K562 (cell line): ENCODE measurements around the gene EMC9. TPM values are rescaled to one million over a fixed set of nuclear protein-coding genes. Genes with fewer than 3 reads are reported as not detected.
A peak's percentile ranks its signal among the peaks of the same experiment; 100 is the strongest.

Source experiments
- CBX2 ChIP-seq: fragments of 200-600 bp; sonication (generic); IDR thresholded peaks from one replicate; pipeline ENCODE4 v1.6.1; 2012; ENCODE audit warnings: mild to moderate bottlenecking, low read length, inconsistent platforms; ENCODE audit not compliant: insufficient read depth, poor library complexity, severe bottlenecking
- ELF2 ChIP-seq: fragments of 250-450 bp; sonication (Bioruptor Pico); IDR thresholded peaks from 2 replicates; pipeline ENCODE4 v1.5.0; 2021; ENCODE audit warnings: mild to moderate bottlenecking
- ILF3 ChIP-seq: fragments of 450-650 bp; IDR thresholded peaks from 2 replicates; pipeline ENCODE4 v1.6.1; 2018; ENCODE audit warnings: antibody characterized with exemption, mild to moderate bottlenecking, moderate library complexity, borderline replicate concordance
- KLF13 ChIP-seq: fragments of 450-650 bp; IDR thresholded peaks from 2 replicates; pipeline ENCODE4 v1.6.1; 2016; ENCODE audit warnings: missing genetic modification characterization, low read depth, mild to moderate bottlenecking, missing compliant biosample characterization, moderate library complexity, borderline replicate concordance
- NONO ChIP-seq, 2 experiments: fragments of 200-400 bp in 1 of 2; fragments of 450-650 bp in 1 of 2; formaldehyde crosslinking in 1 of 2; IDR thresholded peaks; 2 replicates each; pipeline ENCODE4 v1.6.1; 2017; ENCODE audit warnings: low read depth in 2 of 2, mild to moderate bottlenecking in 2 of 2, moderate library complexity in 2 of 2, low read length in 1 of 2
- NR2C1 ChIP-seq, 2 experiments: fragments of 450-650 bp; IDR thresholded peaks; 2 replicates each; pipeline ENCODE4 v1.6.1; 2017; ENCODE audit warnings: mild to moderate bottlenecking in 2 of 2, antibody characterized with exemption in 1 of 2, inconsistent platforms in 1 of 2, missing compliant biosample characterization in 1 of 2, missing genetic modification characterization in 1 of 2
- PHF8 ChIP-seq: fragments of 200-600 bp; sonication (generic); IDR thresholded peaks from 2 replicates; pipeline ENCODE4 v1.6.1; 2012; ENCODE audit warnings: mixed run types, mild to moderate bottlenecking, inconsistent platforms, low read length, moderate library complexity, borderline replicate concordance
- RBM34 ChIP-seq: fragments of 200-400 bp; formaldehyde crosslinking; IDR thresholded peaks from 2 replicates; pipeline ENCODE4 v1.6.1; 2018; ENCODE audit warnings: low read length, borderline replicate concordance; ENCODE audit not compliant: insufficient read depth
- SAP30 ChIP-seq: fragments of 200-600 bp; sonication (generic); IDR thresholded peaks from 2 replicates; pipeline ENCODE4 v1.6.1; 2012; ENCODE audit warnings: borderline replicate concordance, low read depth, mild to moderate bottlenecking, moderate library complexity, low read length, control low read depth, inconsistent platforms; ENCODE audit not compliant: insufficient read depth, poor library complexity, severe bottlenecking
- SMARCA4 ChIP-seq: fragments of 450-650 bp; IDR thresholded peaks from 2 replicates; pipeline ENCODE4 v1.6.1; 2016
- TAL1 ChIP-seq: fragments of 450-650 bp; IDR thresholded peaks from 2 replicates; pipeline ENCODE4 v1.6.1; 2016; ENCODE audit warnings: mild to moderate bottlenecking
- TARDBP ChIP-seq: fragments of 450-650 bp; IDR thresholded peaks from 2 replicates; pipeline ENCODE4 v1.6.1; 2016
- TFAM ChIP-seq: fragments of 250-450 bp; sonication (Bioruptor Pico); conservative IDR thresholded peaks from 2 replicates; pipeline ENCODE4 v1.5.0; 2021; ENCODE audit warnings: mild to moderate bottlenecking, moderate library complexity
- XRCC4 ChIP-seq: IDR thresholded peaks from one replicate; pipeline ENCODE4 v1.6.1; 2011; ENCODE audit not compliant: insufficient read depth, insufficient read length; ENCODE audit errors: extremely low read depth
- ZNF165 ChIP-seq: fragments of 250-450 bp; sonication (Bioruptor Pico); IDR thresholded peaks from 2 replicates; pipeline ENCODE4 v1.4.0; 2020; ENCODE audit warnings: borderline replicate concordance
- ZNF175 ChIP-seq: fragments of 200-800 bp; sonication (Bioruptor generic); IDR thresholded peaks from 2 replicates; pipeline ENCODE4 v1.6.1; 2016; ENCODE audit warnings: low read depth, mild to moderate bottlenecking, missing genetic modification characterization, missing compliant biosample characterization
- ZNF695 ChIP-seq: fragments of 450-650 bp; formaldehyde crosslinking; IDR thresholded peaks from 2 replicates; pipeline ENCODE4 v1.4.0; 2020; ENCODE audit warnings: mild to moderate bottlenecking, moderate library complexity
- polyA plus RNA-seq, 8 experiments: library from polyadenylated mRNA; depleted of rRNA in 4 of 8; stranded (reverse) in 5 of 8; unstranded in 3 of 8; fragments of >200 nt; fragmentation: Nextera tagmentation in 2 of 8; fragmentation: Illumina TruSeq in 1 of 8; extraction: Ambion mirVana in 2 of 8; extraction: Trizol in 1 of 8; gene quantifications; 2 replicates each; pipeline versions ENCODE4 v1.2.1 to v1.2.3, GENCODE V29; 2011 to 2014; ENCODE audit warnings: inconsistent platforms in 1 of 8, missing spikeins in 1 of 8
- total RNA-seq, 7 experiments: library from RNA; depleted of rRNA in 6 of 7; stranded (reverse); fragments of >200 nt in 6 of 7; fragmentation: Illumina TruSeq in 2 of 7; extraction: Trizol in 2 of 7; gene quantifications; 2 replicates each; pipeline versions ENCODE4 v1.2.1 to v1.2.3, GENCODE V29; 2011 to 2021; ENCODE audit warnings: low replicate concordance in 1 of 7
- TF ChIP-seq, protein P1 (sequence below), 2 experiments: fragments of 450-650 bp in 1 of 2; sonication (generic) in 1 of 2; formaldehyde crosslinking; conservative IDR thresholded peaks; 2 replicates each; pipeline versions ENCODE4 v1.4.0 to v1.8.1; 2020 to 2022; ENCODE audit warnings: mild to moderate bottlenecking in 1 of 2, missing genetic modification reagents in 1 of 2
- TF ChIP-seq, protein P2 (sequence below): sonication (generic); formaldehyde crosslinking; IDR thresholded peaks from 2 replicates; pipeline ENCODE4 v1.9.0; 2022; ENCODE audit warnings: mild to moderate bottlenecking, missing genetic modification reagents
- TF ChIP-seq, protein P3 (sequence below): fragments of 450-650 bp; IDR thresholded peaks from 2 replicates; pipeline ENCODE4 v1.7.1; 2018; ENCODE audit warnings: mild to moderate bottlenecking, low read depth; ENCODE audit not compliant: partially characterized antibody
- TF ChIP-seq, protein P4 (sequence below): fragments of 250-450 bp; sonication (Bioruptor Pico); IDR thresholded peaks from 2 replicates; pipeline ENCODE4 v1.8.0; 2021; ENCODE audit warnings: borderline replicate concordance, mild to moderate bottlenecking, moderate library complexity; ENCODE audit not compliant: poor library complexity, severe bottlenecking
- TF ChIP-seq, protein P5 (sequence below): sonication (generic); formaldehyde crosslinking; IDR thresholded peaks from 2 replicates; pipeline ENCODE4 v1.8.0; 2022; ENCODE audit warnings: missing genetic modification reagents, mild to moderate bottlenecking, borderline replicate concordance

EMC9 gene
- total and polyA plus RNA-seq, 9 of the 15 experiments (the other 6 are each of a cell fraction or from before 2014, with no cell fraction given), result 3.1 to 13.2 (median 7.8) TPM

DNA sequence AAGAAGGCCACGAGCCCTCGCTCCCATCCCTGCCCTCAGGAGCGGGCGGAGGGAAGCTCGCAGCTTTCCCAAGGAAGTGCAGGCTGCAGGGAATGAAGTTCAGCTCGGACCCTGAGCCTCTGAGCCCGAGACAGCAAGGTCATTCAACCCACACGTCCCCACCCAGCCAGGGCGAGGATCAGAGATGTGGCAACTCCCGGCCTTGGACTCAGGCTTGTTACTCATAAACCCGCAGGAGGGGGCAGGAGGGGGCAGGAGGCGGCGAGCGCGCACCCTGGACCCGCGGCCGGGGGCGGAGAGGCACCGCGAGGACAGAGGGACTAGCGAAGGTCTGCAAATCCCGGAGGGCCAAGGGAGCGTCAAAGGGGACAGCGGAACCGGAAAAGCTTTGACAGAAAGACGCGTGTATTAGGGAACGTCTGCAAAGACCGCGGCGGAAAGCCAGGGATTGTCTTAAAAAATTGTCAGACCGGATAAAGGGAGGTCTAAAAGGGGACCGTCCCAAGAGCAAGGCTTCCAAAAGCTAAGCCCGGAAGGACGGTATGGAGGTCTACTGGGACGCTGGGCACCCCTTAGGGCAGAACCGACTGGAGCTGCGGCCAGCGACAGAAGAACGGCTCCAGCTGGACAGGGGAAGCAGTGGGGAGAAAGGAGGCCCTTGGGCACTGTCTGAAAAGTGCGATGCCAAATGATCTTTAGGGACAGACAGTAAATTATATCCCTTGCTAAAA lies 27.4 kb downstream of the EMC9 start (continued):
- TF ChIP-seq SAP30 (no peak), TFAM (no peak), ELF2 (CRISPR knock-in tag) (no peak), NR2C1 (IDR thresholded peaks at IDR 0.05) (no peak), NR2C1 (tag; IDR thresholded peaks at IDR 0.05) (no peak), ILF3 (no peak), TAL1 (no peak), PHF8 (peak; percentile 75), TARDBP (no peak), KLF13 (tag) (no peak), SMARCA4 (no peak; the same call in 1 of the 2 replicates), RBM34 (no peak), ZNF175 (no peak), CBX2 (no peak), XRCC4 (no peak), ZNF695 (CRISPR knock-in tag) (no peak), NONO (IDR thresholded peaks at IDR 0.05; ENCODE audit: low read depth in 2 of 2, low read length in 1 of 2) (no peak), ZNF165 (CRISPR knock-in tag) (no peak)
- TF ChIP-seq, protein P1, sequence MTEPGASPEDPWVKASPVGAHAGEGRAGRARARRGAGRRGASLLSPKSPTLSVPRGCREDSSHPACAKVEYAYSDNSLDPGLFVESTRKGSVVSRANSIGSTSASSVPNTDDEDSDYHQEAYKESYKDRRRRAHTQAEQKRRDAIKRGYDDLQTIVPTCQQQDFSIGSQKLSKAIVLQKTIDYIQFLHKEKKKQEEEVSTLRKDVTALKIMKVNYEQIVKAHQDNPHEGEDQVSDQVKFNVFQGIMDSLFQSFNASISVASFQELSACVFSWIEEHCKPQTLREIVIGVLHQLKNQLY (CRISPR knock-in tag; conservative IDR thresholded peaks at IDR 0.05), result no peak
- TF ChIP-seq, protein P2, sequence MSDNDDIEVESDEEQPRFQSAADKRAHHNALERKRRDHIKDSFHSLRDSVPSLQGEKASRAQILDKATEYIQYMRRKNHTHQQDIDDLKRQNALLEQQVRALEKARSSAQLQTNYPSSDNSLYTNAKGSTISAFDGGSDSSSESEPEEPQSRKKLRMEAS, result peak; percentile 44
- TF ChIP-seq, protein P3, sequence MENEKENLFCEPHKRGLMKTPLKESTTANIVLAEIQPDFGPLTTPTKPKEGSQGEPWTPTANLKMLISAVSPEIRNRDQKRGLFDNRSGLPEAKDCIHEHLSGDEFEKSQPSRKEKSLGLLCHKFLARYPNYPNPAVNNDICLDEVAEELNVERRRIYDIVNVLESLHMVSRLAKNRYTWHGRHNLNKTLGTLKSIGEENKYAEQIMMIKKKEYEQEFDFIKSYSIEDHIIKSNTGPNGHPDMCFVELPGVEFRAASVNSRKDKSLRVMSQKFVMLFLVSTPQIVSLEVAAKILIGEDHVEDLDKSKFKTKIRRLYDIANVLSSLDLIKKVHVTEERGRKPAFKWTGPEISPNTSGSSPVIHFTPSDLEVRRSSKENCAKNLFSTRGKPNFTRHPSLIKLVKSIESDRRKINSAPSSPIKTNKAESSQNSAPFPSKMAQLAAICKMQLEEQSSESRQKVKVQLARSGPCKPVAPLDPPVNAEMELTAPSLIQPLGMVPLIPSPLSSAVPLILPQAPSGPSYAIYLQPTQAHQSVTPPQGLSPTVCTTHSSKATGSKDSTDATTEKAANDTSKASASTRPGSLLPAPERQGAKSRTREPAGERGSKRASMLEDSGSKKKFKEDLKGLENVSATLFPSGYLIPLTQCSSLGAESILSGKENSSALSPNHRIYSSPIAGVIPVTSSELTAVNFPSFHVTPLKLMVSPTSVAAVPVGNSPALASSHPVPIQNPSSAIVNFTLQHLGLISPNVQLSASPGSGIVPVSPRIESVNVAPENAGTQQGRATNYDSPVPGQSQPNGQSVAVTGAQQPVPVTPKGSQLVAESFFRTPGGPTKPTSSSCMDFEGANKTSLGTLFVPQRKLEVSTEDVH, result peak; percentile 36
- TF ChIP-seq, protein P4, sequence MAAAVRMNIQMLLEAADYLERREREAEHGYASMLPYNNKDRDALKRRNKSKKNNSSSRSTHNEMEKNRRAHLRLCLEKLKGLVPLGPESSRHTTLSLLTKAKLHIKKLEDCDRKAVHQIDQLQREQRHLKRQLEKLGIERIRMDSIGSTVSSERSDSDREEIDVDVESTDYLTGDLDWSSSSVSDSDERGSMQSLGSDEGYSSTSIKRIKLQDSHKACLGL (CRISPR knock-in tag), result no peak
- TF ChIP-seq, protein P5, sequence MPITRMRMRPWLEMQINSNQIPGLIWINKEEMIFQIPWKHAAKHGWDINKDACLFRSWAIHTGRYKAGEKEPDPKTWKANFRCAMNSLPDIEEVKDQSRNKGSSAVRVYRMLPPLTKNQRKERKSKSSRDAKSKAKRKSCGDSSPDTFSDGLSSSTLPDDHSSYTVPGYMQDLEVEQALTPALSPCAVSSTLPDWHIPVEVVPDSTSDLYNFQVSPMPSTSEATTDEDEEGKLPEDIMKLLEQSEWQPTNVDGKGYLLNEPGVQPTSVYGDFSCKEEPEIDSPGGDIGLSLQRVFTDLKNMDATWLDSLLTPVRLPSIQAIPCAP (CRISPR knock-in tag), result 0 out of 2 replicates have a peak, but pooled peaks have one; percentile 29
